Stimulated activated CD8-positive, alpha-beta memory T cell treated with anti-CD3 and anti-CD28 coated beads, Interleukin-15, amount 100 ng/mL, for 48 hours (primary cell): ENCODE measurements around the gene RABL6.
"Not testable (repeated sequence)": the region's sequence is repeated elsewhere in the genome, so short reads cannot be mapped to it uniquely, and the experiment has no call there.

Source experiments
- DNase-seq, 2 donors: peaks; one replicate each; pipeline ENCODE4 v3.0.0-alpha.2; 2020; ENCODE audit warnings: low read depth in 2 of 2

RABL6 gene

DNA sequence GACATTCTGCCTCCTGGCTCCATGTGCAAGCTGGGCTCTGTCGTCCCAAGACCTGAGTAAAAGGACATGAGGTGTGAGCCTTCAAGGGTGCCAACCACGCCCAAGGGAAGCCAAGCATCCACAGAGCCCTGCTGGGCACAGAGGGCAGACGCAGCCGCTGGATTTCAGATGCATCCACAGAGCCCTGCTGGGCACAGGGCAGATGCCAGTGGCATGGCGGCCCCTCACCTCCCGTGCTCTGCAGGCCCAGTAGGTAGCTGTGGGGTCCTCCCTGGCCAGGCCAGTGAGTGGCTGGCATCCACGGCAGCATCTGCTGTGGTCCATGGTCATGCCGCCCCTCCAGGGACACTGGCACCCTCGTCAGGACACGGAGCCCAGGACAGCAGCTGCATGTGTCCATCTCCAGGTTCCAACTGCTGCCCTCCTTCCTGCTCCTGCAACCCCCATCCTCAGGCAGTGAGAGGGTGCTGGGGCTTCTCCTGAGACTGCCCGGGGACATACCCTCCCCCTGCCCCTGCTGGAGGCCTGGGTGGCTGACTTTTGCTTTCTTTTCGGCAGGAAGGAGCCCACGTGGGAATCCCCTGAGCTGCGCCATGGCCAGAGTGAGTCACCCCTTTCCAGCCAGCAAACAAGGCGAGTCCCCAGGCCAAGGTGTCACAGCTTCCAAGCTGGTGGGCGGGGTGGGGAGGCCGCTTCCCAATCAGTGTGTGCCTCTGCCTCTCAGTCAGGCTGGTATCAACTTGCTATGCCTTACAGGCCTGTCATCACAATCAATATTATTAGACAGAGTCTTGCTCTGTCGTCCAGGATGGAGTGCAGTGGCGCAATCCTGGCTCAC, 74.6 kb downstream of the RABL6 start:
- peak; percentile 91 to 92 for DNase-seq

DNA sequence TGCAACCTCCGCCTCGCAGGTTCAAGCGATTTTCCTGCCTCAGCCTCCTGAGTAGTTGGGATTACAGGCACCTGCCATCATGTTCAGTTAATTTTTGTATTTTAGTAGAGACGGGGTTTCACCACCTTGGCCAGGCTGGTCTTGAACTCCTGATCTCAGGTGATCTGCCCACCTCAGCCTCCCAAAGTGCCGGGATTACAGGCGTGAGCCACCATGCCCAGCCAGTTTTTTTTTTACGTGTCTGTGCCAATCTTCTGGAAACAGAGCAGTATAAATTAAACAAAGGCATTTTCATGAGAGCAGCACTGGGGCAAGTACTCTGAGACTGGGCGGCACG, 75.2 kb downstream of the RABL6 start:
- not testable (repeated sequence) for DNase-seq

DNA sequence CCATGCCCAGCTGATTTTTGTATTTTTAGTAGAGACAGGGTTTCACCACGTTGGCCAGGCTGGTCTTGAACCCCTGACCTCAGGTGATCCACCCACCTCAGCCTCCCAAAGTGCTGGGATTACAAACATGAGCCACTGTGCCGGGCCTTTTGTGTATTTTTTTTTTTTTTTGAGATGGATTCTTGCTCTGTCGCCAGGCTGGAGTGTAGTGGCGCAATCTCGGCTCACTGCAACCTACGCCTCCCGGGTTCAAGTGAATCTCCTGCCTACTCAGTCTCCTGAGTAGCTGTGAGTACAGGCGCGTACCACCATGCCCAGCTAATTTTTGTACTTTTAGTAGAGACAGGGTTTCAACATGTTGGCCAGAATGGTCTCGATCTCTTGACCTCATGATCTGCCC, 75.9 kb downstream of the RABL6 start:
- DNase-seq, result not testable (repeated sequence)

DNA sequence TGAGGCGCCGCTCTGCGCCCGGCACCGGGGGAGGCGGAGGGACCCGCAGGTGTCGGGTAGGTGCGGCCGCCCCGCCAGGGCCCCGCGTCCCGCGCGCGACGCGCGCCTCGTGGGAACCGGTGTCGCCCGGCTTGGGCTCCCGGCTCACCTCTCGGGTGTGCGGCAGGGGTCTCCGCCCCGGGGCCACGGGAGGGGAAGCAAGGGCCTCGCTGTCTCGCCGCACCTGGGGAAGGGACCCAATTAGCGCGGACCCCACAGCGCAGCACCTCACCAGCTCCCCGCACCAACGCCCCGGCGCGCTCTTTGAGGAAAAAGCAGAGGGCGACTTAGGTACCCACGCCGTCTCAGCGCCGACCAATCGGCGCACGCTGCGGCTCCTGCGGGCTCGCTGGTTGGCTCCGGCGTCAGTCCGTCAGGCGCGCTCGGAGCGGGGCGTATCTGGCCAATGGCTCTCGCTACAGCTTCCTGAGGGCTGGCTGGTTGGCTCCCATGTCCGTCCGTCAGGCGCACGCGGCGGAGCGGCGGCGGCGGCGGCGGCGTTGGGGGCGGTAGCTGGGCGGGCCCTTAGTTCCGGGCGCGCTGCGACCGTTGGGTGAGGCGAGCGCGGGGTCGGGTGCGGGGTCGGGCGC, 78.3 kb downstream of the RABL6 start, which contains the start of gene TRAF2:
TSS of gene TRAF2 (plus strand) at position 567 of the 629 bp plus-strand sequence. CDS start 12,225 bp downstream, outside the sequence.
- peak; percentile 97 to 99 for DNase-seq

DNA sequence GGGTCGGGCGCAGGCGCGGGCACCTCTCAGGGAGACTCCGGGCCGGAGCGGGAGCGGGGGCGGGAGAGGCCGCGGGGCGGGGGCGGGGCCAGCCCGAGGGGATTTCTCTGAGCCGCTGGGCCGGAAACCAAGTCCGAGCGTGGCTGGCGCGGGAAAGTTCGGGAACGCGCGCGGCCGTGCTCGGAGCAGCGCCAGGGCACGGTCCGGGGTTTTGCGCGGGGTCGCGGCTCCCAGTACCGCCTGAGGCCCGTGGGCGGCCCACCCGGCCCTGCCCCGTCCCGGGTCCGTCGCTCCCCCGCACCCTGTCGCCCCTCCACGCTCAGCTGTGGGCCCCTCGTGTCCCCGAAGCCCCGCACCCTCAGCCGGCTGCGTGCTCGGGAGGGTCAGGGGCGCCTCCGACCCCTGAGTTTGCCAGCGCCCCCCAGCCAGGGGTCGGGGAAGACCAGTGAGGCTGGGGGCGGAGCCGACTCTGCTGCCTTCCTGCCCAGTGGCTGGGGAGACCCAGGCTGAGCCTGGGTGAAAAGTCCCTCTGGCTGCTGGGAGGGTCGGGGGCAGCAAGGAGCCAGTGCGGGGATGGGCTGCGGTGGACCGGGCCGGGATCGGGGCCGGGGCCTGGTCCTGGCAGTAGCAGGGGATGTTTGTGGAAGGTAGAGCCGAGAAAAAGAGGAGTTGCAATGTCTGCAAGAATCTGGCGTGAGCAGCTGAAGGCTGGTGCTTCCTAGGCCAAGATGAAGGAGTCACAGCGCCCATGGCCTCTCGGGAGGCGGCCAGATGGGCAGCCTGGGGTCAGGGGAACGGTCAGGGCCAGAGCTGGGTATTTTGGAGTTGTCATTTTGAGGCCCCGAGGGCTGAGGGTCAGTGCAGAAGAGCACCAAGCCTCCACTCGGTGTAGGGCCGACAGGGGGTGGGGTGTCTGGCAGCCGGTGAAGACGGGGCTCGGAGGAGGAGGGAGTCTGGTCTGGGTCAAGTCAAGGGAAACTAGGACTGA, 79.2 kb downstream of the RABL6 start:
- DNase-seq, result no peak

DNA sequence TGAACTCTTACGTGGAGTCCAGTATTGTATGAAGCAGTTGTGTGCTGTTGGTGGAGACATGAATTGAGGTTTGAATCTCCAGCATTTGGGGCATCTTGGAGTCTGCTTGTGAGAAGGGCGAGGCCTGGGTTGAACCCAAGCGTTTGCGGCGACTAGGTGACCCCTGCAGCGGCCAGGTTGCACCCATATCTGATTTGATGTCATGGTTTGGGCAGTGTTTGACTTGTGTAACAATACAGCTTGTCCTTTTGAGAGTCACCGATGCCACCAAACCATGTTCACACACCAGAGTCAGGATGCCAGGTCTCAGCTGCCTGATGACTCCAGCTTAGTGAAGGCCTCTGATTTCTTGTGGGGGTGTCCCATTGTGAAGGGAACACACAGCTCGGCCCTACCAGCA, 80.7 kb downstream of the RABL6 start:
- DNase-seq, result no peak

DNA sequence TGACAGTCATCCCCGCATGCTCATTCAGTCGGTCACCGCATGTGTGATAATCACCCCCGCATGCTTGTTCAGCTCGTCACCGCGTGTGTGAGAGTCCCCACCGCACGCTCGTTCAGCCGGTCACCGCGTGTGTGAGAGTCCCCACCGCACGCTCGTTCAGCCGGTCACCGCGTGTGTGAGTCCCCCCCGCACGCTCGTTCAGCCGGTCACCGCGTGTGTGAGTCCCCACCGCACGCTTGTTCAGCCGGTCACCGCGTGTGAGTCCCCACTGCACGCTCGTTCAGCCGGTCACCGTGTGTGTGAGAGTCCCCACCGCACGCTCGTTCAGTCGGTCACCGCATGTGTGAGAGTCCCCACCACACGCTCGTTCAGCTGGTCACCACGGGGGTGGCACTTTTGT, 82.1 kb downstream of the RABL6 start:
- no peak for DNase-seq

DNA sequence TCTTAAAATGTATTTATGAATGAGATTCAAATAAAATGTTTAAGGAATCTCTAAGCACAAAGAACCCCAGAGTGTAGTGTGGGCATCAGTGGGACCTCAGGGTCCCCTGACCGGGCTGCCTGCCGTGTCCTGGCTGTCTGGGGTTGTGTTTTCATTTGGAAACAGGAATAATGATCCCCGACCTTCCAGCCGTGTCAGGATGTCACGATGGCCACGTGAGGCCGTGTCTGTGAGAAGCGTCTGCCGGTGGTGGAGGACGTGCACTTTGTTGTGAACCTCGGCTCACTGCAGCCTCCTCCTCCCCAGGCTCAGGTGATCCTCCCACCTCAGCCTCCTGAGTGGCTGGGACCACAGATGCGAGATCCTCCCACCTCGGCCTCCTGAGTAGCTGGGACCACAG, 82.9 kb downstream of the RABL6 start:
- DNase-seq, result no peak
